Measurements from ENCODE around the gene ARV1.

Gene ARV1

DNA sequence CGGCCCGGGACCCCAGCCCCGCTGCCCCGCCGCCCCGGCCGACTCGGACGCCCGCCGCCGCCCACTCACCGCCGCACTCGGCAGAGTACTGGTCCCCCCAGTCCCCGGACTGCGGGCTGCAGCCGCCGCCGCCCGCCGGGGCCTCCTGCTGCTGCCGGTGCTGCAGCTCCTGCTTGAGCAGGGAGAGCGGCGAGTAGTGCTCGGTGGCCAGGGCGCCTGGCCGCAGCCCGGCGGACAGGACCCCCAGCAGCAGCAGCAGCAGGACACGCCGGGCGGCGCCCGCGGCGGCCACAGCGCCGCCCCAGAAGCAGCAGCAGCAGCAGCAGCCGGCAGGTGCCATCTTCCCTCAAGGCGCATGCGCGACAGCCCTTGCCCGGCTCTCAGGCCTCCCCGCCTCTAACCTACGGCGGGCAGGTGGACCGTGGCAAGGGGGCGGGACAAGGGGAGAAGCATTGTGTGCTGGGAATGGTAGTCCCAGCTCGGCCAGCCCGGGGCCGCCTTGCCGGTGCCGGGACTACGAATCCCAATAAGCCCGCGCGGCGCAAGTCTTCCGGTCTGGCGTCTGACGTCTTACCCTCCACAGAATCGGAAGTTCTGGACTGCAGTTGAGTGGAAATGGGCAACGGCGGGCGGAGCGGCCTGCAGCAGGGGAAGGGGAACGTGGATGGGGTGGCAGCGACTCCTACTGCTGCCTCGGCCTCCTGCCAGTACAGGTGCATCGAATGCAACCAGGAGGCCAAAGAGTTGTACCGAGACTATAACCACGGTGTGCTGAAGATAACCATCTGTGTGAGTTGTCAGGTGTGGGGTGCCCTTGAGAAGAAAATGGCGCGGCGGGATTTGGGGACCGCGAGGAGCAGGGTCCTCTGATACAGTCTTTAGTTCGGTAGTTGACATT lies at the start of gene ARV1, which contains the start of gene TTC13:
Gene ARV1 (plus strand): TSS at position 604 of the 898 bp plus-strand sequence. CDS start 12 bp downstream, at position 616.
Gene TTC13 (minus strand): TSS at position 371 of the 898 bp plus-strand sequence. CDS start 31 bp downstream, at position 340.
- DNase-seq (ENCODE audit: low read depth): peak; percentile 94

- no peak for DNase-seq (ENCODE audit: low read depth)
Measured at GRCh38 chr1:230930986-230931385, 47.9 kb upstream of the ARV1 start.

DNA sequence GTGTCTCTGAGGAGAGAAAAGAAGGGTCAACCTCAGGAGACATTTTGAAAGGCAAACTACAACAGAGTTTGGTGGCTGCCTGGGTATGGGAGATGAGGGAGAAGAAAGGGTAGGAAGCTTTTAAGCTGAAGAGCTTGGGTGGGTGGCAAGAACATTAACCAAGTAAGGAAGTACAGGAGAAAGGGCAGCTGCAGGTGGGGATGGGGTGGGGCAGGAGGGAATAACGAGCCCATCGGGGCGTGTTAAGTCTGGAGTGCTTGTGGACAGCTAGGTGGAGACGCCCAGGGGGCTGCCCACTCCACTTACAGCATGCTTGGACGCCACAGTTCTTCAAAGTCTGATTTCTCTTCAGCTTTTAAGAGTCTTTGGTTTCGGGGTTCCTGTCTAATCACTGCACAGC lies 43.0 kb upstream of the ARV1 start:
- DNase-seq (ENCODE audit: low read depth): no peak

DNA sequence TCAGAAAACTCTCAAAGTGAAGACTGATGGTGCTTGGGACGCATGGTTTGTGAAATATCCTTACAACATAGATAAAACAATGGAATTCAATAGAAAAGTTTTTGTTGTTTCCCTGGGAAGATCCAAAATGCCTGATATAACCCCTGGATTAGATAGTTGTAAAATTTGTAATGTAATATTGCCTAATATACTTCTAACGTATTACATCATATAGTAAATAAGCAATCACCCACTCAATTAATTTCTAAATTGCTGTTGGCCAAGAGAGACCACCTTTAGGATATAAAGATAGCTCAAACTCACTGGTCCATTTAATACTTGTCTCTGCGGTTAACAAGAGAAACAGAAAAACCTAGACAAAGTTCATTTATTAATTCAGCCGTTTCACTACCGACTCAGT lies 42.4 kb upstream of the ARV1 start:
- DNase-seq (ENCODE audit: low read depth): no peak

DNA sequence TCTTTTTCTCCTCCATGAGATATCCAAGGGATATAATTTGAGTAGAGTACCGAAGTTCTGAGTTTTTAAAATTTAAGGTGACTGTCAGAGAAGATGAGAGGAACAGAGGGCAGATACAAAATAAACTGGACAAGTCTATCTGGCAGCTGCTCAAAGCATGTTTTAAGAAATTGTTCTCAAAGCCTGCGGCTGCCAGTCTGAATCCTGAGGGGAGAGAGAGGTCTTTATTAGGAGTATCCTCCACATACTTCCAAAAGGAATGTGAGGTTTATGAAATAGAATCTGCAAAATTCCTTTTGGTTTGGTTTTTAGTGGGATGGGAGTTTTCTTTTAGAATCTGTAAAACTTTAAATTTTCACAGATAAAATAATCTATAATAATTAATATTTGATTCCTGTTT lies 41.5 kb upstream of the ARV1 start:
- no peak for DNase-seq (ENCODE audit: low read depth)

DNA sequence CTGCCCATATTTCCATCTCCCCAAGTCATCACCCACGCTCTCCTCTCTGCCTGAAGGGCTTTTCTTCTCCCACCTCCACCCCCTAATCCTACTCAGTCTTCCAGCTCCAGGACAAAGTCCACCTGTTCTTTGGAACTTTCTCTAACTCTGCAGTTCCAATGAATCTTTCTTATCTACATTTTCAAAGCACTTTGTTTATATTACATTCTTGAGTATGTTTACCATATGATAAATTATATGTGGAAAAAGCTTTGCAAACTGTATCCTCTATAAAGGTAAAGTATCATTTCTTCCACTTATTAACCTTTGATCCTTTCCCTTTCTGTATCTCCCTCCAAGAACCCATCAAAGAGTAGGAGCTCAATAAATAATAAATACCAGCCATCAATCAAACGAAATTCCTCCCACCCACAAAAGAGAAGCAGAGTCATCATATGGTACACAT lies 39.9 kb upstream of the ARV1 start:
- no peak for DNase-seq (ENCODE audit: low read depth)

DNA sequence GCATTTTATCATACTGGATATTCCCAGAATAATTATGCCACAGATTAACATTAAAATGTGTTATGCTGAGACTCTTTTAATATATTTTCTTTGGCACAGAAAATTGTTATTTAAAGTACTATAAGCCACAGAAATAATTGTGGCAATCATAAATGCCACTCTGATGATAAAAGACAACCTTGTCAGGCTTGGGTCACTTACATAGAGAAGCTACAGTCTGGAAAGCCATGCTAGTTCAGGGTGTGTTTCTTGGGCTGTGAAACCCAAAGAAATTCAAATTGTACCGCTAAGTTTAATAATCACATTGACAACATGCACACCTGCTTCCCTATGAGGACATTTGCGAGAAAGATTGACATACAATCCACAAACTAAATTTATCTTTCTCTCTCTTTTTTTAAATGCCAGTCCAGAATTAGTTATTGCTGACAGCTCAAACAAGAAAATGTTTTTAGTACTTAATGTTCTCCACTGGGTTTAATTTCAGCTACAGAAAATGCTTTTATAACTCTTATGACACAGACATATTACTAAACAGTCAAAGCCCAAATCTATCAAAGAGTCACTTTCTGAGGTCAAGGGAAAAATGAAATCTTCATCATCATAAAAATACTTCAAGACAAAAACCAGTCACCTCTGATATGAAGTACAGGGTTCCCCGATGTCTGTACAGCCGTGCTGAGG lies 38.9 kb upstream of the ARV1 start:
- no peak for DNase-seq (ENCODE audit: low read depth)

DNA sequence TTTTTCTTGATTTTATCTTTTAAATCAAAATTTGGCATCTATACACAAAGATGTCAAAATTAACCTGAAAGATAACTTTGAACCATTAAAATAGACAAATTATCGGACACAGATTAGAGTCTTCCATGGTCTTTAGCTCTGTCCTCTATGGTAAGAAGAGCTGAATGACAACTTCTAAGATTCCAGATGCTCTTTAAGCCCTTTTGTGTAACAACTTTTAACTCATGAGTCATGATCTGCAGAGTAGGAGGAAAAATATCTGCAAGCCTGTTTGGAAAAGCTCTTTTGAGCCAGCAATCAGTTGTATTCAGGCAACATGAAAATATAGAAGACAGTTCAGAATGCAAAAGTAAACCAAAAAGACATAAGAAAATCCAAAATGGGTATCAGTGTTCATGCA lies 38.0 kb upstream of the ARV1 start:
- no peak for DNase-seq (ENCODE audit: low read depth)

GRCh38 chr1:230943048-230943593 lies 35.8 kb upstream of the ARV1 start:
- DNase-seq (ENCODE audit: low read depth): no peak

GRCh38 chr1:230948301-230948700 lies 30.6 kb upstream of the ARV1 start:
- no peak for DNase-seq (ENCODE audit: low read depth)

DNA sequence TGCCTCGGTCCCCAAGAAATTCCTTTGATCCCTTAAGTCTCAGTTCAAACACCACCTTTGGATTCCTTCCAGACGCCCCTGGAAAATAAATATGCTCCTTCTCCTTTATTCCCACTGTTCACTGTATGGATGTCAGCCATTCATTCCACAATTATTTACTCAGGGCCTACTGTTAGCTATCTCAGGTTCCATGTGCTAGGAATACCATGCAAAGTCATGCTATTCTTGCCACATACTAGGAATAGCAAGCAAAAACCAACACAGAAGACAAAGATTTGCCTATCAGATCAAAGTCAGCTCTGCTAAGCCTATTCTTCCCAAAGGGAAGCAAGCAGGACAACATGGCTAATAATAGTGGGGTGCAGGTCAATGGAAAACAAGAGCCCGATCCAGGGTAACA lies 30.0 kb upstream of the ARV1 start:
- no peak for DNase-seq (ENCODE audit: low read depth)

- DNase-seq (ENCODE audit: low read depth): no peak
Measured at GRCh38 chr1:230950404-230950803, 28.5 kb upstream of the ARV1 start.

- DNase-seq (ENCODE audit: low read depth): no peak
Measured at GRCh38 chr1:230957580-230957989, 21.3 kb upstream of the ARV1 start.

DNA sequence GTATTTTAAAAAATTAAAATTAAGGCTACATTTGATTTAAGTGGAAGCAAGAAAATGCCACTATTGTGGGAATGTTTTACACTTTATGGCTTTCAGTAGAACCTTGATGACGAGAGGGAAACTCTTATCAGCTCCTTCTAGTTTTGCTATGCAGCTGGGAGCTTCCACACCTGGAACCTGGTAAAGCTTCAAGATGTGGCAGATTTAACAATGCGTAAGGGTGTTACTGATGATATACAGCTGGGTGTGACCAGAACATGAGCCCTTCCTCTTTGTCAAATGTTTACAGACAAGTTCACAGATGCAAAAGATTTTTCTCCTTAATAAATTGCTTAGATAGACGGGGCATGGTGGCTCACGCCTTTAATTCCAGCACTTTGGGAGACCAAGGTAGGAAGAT lies 20.5 kb upstream of the ARV1 start:
- DNase-seq (ENCODE audit: low read depth): no peak

DNA sequence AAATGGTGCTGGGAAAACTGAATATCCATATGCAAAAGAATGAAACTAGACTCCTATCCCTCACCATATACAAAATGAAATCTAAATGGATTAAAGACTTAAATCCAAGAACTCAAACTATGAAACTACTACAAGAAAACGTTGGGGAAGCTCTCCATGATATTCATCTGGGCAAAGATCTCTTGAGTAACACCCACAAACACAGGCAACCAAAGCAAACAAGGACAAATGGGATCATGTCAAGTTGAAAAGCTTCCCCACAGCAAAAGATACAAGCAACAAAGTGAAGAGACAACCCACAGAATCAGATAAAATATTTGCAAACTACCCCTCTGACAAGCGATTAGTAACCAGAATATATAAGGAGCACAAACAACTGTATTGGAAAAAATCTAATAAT lies 14.0 kb upstream of the ARV1 start:
- DNase-seq (ENCODE audit: low read depth): no peak

- no peak for DNase-seq (ENCODE audit: low read depth)
Measured at GRCh38 chr1:230965535-230965934, 13.4 kb upstream of the ARV1 start.

DNA sequence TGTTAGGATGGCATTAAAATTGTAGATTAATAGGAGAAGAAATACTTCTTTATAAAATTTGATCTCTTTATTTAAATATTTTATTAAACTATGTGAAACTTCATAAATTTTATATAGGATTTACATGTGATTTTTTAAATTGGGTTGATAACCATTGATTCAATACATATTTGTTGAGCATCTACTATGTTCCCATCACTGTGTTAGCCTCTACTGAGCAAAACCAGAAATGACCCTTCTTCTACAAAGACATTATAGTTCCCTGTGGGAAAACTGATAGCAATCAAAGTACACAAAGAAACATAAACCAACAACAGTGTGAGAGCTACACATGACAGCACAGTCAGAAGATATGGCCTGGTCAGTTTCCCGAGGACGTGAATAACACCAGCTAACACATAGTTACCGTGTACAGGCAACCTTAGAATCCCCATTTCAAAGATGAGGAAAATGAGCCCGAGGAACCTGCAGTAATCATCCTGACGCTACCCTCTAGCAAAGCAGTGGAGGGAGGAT lies 12.5 kb upstream of the ARV1 start:
- DNase-seq (ENCODE audit: low read depth): no peak

DNA sequence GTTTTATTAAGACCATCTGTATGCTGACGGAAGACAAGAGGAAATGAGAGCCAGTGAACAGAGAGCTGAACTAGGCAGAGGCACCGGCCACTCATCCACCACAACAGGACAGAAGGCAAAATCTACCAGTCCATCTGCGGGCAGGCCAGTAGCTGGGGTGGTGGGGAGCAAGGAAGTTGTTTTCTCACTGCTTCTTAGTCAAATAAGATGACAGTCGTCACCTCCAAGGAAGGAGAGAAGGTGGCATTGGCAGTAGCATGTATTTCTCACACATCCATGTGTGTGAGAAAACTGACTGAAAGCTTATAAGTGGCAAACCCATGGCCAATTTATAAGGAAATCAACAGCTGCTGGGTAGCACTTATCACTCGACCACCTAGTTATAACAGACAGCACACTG lies 8.5 kb upstream of the ARV1 start:
- DNase-seq (ENCODE audit: low read depth): no peak

GRCh38 chr1:230971771-230972170 lies 7.1 kb upstream of the ARV1 start:
- no peak for DNase-seq (ENCODE audit: low read depth)

DNA sequence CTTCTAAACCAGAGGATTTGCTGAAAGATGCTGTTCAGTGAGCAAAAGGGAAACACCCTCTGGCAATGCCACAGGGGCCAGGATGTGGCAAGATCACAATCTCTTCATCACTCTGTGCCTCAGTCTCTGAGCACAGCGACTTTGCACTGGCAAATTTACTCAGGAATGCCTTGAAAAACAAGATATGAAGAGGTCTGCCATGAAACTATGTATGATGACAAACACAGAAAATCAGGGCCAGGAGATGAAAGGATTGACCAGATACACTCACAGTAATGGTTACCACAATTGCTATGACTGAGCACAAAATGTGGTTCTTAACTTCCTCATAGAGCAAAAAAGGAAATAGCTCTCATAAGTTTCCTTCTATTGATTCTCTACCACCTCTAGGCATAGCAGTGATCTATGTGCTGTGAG lies 6.0 kb upstream of the ARV1 start:
- DNase-seq (ENCODE audit: low read depth): peak; percentile 40

GRCh38 chr1:230975636-230976035 lies 3.3 kb upstream of the ARV1 start:
- no peak for DNase-seq (ENCODE audit: low read depth)

DNA sequence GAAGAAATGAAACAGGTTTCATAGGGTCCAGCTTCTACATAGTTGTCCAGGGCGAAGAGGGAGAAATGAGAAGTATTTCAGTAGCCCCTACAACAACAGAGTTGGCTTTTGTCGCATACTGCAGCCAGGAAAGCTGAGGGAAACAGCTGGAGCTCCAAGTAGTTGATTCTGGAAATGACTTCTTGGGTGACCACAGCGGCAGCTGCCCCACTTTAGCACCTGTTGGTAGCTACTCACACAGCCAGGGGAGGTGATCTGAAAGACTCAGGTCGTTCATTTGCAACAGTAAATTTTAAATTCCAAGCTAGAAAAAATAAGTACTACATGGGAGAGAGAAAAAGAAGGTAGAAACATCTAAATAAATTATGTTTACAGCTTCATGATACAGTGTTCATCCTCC lies 2.5 kb upstream of the ARV1 start:
- no peak for DNase-seq (ENCODE audit: low read depth)

Measured in activated T-cell treated with anti-CD3 and anti-CD28 coated beads for 1 hour (primary cell).